HG03060 (cell line): ENCODE data around the gene LRRC4C.

ENCODE experiments used
- ATAC-seq: cut with Tn5 transposase; IDR thresholded peaks from one replicate; pipeline ENCODE4 v1.9.1; 2021; ENCODE audit warnings: low read depth, moderate number of reproducible peaks; ENCODE audit not compliant: unreplicated experiment

LRRC4C gene

GRCh38 chr11:41419901-41420300 is 39.6 kb downstream of the LRRC4C start:
- no peak for ATAC-seq

- no peak for ATAC-seq
Measured at GRCh38 chr11:41414771-41415440, 44.5 kb downstream of the LRRC4C start.

GRCh38 chr11:41413843-41414242 is 45.6 kb downstream of the LRRC4C start:
- no peak for ATAC-seq

GRCh38 chr11:41405812-41406211 is 53.6 kb downstream of the LRRC4C start:
- ATAC-seq: no peak

- no peak for ATAC-seq
Measured at GRCh38 chr11:41404109-41404508, 55.3 kb downstream of the LRRC4C start.

GRCh38 chr11:41403458-41403857 is 56.0 kb downstream of the LRRC4C start:
- no peak for ATAC-seq

- no peak for ATAC-seq
Measured at GRCh38 chr11:41400819-41401382, 58.6 kb downstream of the LRRC4C start.

GRCh38 chr11:41400124-41400523 is 59.3 kb downstream of the LRRC4C start:
- no peak for ATAC-seq

GRCh38 chr11:41399323-41399722 is 60.1 kb downstream of the LRRC4C start:
- no peak for ATAC-seq

GRCh38 chr11:41398175-41398574 is 61.3 kb downstream of the LRRC4C start:
- ATAC-seq: no peak

- no peak for ATAC-seq
Measured at GRCh38 chr11:41394521-41395195, 64.8 kb downstream of the LRRC4C start.

GRCh38 chr11:41392596-41392995 is 66.9 kb downstream of the LRRC4C start:
- ATAC-seq: no peak

- no peak for ATAC-seq
Measured at GRCh38 chr11:41389623-41390130, 69.8 kb downstream of the LRRC4C start.

GRCh38 chr11:41384329-41384728 is 75.1 kb downstream of the LRRC4C start:
- no peak for ATAC-seq

GRCh38 chr11:41383768-41384167 is 75.7 kb downstream of the LRRC4C start:
- no peak for ATAC-seq

- ATAC-seq: no peak
Measured at GRCh38 chr11:41382927-41383326, 76.5 kb downstream of the LRRC4C start.

GRCh38 chr11:41379084-41379483 is 80.4 kb downstream of the LRRC4C start:
- ATAC-seq: no peak

GRCh38 chr11:41377709-41378394 is 81.6 kb downstream of the LRRC4C start:
- ATAC-seq: no peak

GRCh38 chr11:41351825-41352224 is 107.6 kb downstream of the LRRC4C start:
- ATAC-seq: no peak

GRCh38 chr11:41346042-41346441 is 113.4 kb downstream of the LRRC4C start:
- no peak for ATAC-seq
